GM18520 (cell line): Measurements from ENCODE around the gene ADCY2.

Source experiments
- ATAC-seq: cut with Tn5 transposase; IDR thresholded peaks from one replicate; pipeline ENCODE4 v1.9.1; 2021; ENCODE audit not compliant: unreplicated experiment

Gene ADCY2

GRCh38 chr5:7816535-7816901, 420.6 kb downstream of the ADCY2 start:
- no peak for ATAC-seq

- ATAC-seq = no peak
These were observed 426.5 kb downstream of the ADCY2 start for GRCh38 chr5:7822449-7822848.

- no peak for ATAC-seq
These were observed 427.7 kb downstream of the ADCY2 start for GRCh38 chr5:7823594-7823993.

GRCh38 chr5:7824995-7825394, 429.1 kb downstream of the ADCY2 start:
- ATAC-seq = no peak

GRCh38 chr5:7825630-7826029, 429.7 kb downstream of the ADCY2 start:
- no peak for ATAC-seq

- no peak for ATAC-seq
These were observed 431.7 kb downstream of the ADCY2 start for GRCh38 chr5:7827610-7828009.

- no peak for ATAC-seq
These were observed 432.3 kb downstream of the ADCY2 start for GRCh38 chr5:7828269-7828668.

- ATAC-seq = no peak
These were observed 439.0 kb downstream of the ADCY2 start for GRCh38 chr5:7834982-7835381.

- ATAC-seq = no peak
These were observed 441.5 kb downstream of the ADCY2 start for GRCh38 chr5:7837403-7837802.

GRCh38 chr5:7842531-7842930, 446.6 kb downstream of the ADCY2 start:
- no peak for ATAC-seq

GRCh38 chr5:7844901-7845300, 449.0 kb downstream of the ADCY2 start:
- no peak for ATAC-seq

GRCh38 chr5:7845557-7845956, 449.6 kb downstream of the ADCY2 start:
- ATAC-seq = no peak

GRCh38 chr5:7846327-7846726, 450.4 kb downstream of the ADCY2 start:
- ATAC-seq = no peak

- ATAC-seq = no peak
These were observed 452.4 kb downstream of the ADCY2 start for GRCh38 chr5:7848296-7848695.

- ATAC-seq = no peak
These were observed 453.9 kb downstream of the ADCY2 start for GRCh38 chr5:7849681-7850394.

- no peak for ATAC-seq
These were observed 454.7 kb downstream of the ADCY2 start, which contains the start of gene CFAP90 for GRCh38 chr5:7850395-7851239. Gene CFAP90 (minus strand): TSS chr5:7851133. CDS start chr5:7851021, 112 bp downstream.

- no peak for ATAC-seq
These were observed 455.3 kb downstream of the ADCY2 start for GRCh38 chr5:7851240-7851592.

GRCh38 chr5:7851617-7852289, 455.8 kb downstream of the ADCY2 start:
- no peak for ATAC-seq

- no peak for ATAC-seq
These were observed 456.6 kb downstream of the ADCY2 start for GRCh38 chr5:7852542-7852941.

GRCh38 chr5:7852988-7853387, 457.1 kb downstream of the ADCY2 start:
- ATAC-seq = no peak

- no peak for ATAC-seq
These were observed 459.7 kb downstream of the ADCY2 start for GRCh38 chr5:7855611-7856010.

GRCh38 chr5:7856855-7857254, 460.9 kb downstream of the ADCY2 start:
- no peak for ATAC-seq
